ENCODE measurements around the gene SNRPE. TPM values are rescaled to one million over a fixed set of nuclear protein-coding genes. Genes with fewer than 3 reads are reported as not detected.

The SNRPE gene
- total and polyA plus RNA-seq, 2 experiments from 2014 or later: 99.3 to 904 TPM

GRCh38 chr1:203826175-203826574, 35.2 kb upstream of the SNRPE start (continued):
- TF ChIP-seq ETS1 (IDR thresholded peaks at IDR 0.05) (no peak), JUNB (IDR thresholded peaks at IDR 0.05; ENCODE audit: unreplicated experiment) (no peak), STAT1 (IDR thresholded peaks at IDR 0.05; ENCODE audit: unreplicated experiment) (no peak)

GRCh38 chr1:203828002-203828401, 33.4 kb upstream of the SNRPE start:
- peaks cover 22% of the 10 kb centered on the region for H4K20me1 ChIP-seq (replicated peaks; ENCODE audit: insufficient read depth)
- DNase-seq (ENCODE audit: low spot score) (no peak), ATAC-seq (no peak)
- no peak overlapping the region for H3K4me3 Mint-ChIP-seq
- peaks cover 33% of the 10 kb centered on the region for H3K79me2 ChIP-seq (replicated peaks; ENCODE audit: insufficient read depth)
- no peaks in the 10 kb centered on the region for H3K27me3 ChIP-seq (ENCODE audit: insufficient read depth)
- H3K9me2 ChIP-seq (ENCODE audit: insufficient read depth): no peaks in the 10 kb centered on the region
- peaks cover 2% of the 10 kb centered on the region for H3K27me3 Mint-ChIP-seq (ENCODE audit: insufficient read depth, low read depth, poor library complexity)
- no peak overlapping the region for H3K27ac ChIP-seq (ENCODE audit: low read depth)
- no peaks in the 10 kb centered on the region for H3K9me3 Mint-ChIP-seq
- no peaks in the 10 kb centered on the region for H3K4me1 Mint-ChIP-seq
- H3K27ac Mint-ChIP-seq: no peak overlapping the region
- no peak for TF ChIP-seq NANOG (IDR thresholded peaks at IDR 0.05; ENCODE audit: borderline replicate concordance)
- TF ChIP-seq ZNF331 (CRISPR knock-in tag; IDR thresholded peaks at IDR 0.05; ENCODE audit: low read depth): no peak
- TF ChIP-seq POLR2AphosphoS5 (IDR thresholded peaks at IDR 0.05; ENCODE audit: low read depth): no peak
- no peak for TF ChIP-seq EZH2phosphoT487 (IDR thresholded peaks at IDR 0.05; ENCODE audit: unreplicated experiment)
- peaks cover 49% of the 10 kb centered on the region for H3K36me3 ChIP-seq (ENCODE audit: insufficient read depth)
- H3F3A ChIP-seq (replicated peaks; ENCODE audit: low read depth): no peaks in the 10 kb centered on the region
- no peaks in the 10 kb centered on the region for H3K4me1 ChIP-seq (ENCODE audit: insufficient read depth)
- H2AFZ ChIP-seq: no peak overlapping the region
- peaks cover 86% of the 10 kb centered on the region for H3K36me3 Mint-ChIP-seq (ENCODE audit: low read depth)
- no peak overlapping the region for H3K4me2 ChIP-seq
- H3K4me3 ChIP-seq: no peak overlapping the region

GRCh38 chr1:203828503-203828902, 32.9 kb upstream of the SNRPE start:
- Histone ChIP-seq H3K4me3 (no peak overlapping the region), H3K4me1 (ENCODE audit: insufficient read depth) (no peaks in the 10 kb centered on the region), H3K4me2 (no peak overlapping the region), H3K27me3 (ENCODE audit: insufficient read depth) (no peaks in the 10 kb centered on the region), H2AFZ (no peak overlapping the region), H3K9me2 (ENCODE audit: insufficient read depth) (no peaks in the 10 kb centered on the region), H3K36me3 (ENCODE audit: insufficient read depth) (peaks cover 47% of the 10 kb centered on the region), H3K79me2 (replicated peaks; ENCODE audit: insufficient read depth) (peaks cover 28% of the 10 kb centered on the region), H4K20me1 (replicated peaks; ENCODE audit: insufficient read depth) (peaks cover 19% of the 10 kb centered on the region), H3K27ac (ENCODE audit: low read depth) (no peak overlapping the region), H3F3A (replicated peaks; ENCODE audit: low read depth) (no peaks in the 10 kb centered on the region)
- Mint-ChIP-seq H3K27me3 (ENCODE audit: insufficient read depth, low read depth, poor library complexity) (peaks cover 2% of the 10 kb centered on the region), H3K27ac (no peak overlapping the region), H3K4me3 (no peak overlapping the region), H3K4me1 (no peaks in the 10 kb centered on the region), H3K36me3 (ENCODE audit: low read depth) (peaks cover 87% of the 10 kb centered on the region), H3K9me3 (no peaks in the 10 kb centered on the region)
- ATAC-seq (no peak), DNase-seq (ENCODE audit: low spot score) (no peak)
- no peak for TF ChIP-seq ZNF114 (CRISPR knock-in tag; IDR thresholded peaks at IDR 0.05)
- TF ChIP-seq REST (IDR thresholded peaks at IDR 0.05; ENCODE audit: unreplicated experiment): no peak
- TF ChIP-seq POLR2AphosphoS5 (IDR thresholded peaks at IDR 0.05; ENCODE audit: low read depth): no peak
- no peak for TF ChIP-seq NANOG (IDR thresholded peaks at IDR 0.05; ENCODE audit: borderline replicate concordance)
- TF ChIP-seq ZNF462 (CRISPR knock-in tag; IDR thresholded peaks at IDR 0.05): no peak
- TF ChIP-seq ZNF331 (CRISPR knock-in tag; IDR thresholded peaks at IDR 0.05; ENCODE audit: low read depth): no peak
